Lower leg skin (tissue), 3 donors: ENCODE data around the gene APMAP.

Experiments
- CTCF ChIP-seq, 3 donors: fragments of 450-650 bp; IDR thresholded peaks; one replicate each; pipeline ENCODE4 v1.5.1; 2016; ENCODE audit warnings: antibody characterized with exemption in 3 of 3, mild to moderate bottlenecking in 3 of 3, moderate library complexity in 2 of 3
- POLR2A ChIP-seq, 2 donors: fragments of 450-650 bp; IDR thresholded peaks; one replicate each; pipeline ENCODE4 v1.6.1; 2016 to 2017; ENCODE audit warnings: antibody characterized with exemption in 2 of 2, mild to moderate bottlenecking in 1 of 2, moderate library complexity in 1 of 2

DNA sequence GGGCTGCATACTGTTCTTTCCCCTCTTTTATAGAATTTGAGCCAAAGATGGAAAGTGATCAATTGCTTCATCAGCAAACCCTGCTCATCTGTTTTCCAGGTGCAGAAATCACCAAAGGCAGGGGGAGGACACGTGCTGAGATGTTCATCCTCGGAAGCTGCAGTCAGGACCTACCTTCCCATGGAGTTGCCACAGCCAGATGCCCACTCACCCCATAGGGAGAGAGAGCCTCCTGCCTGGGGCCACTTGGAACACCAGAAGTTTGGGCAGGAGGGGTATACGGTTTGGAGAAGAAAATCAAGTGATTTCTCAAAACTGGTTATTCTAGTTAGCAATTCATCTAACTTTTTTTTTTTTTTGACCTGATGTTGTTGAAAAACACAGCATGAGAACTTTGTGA is 48.8 kb downstream of the APMAP start:
- TF ChIP-seq CTCF (IDR thresholded peaks at IDR 0.05) (no peak), POLR2A (IDR thresholded peaks at IDR 0.05) (no peak)
